Activated T-cell treated with anti-CD3 and anti-CD28 coated beads, Interleukin-2, amount 50 U/mL, for 24 hours (primary cell): ENCODE results near the gene TAS2R60.
"Not testable (repeated sequence)": the region's sequence is repeated elsewhere in the genome, so short reads cannot be mapped to it uniquely, and the experiment has no call there.

ENCODE experiments used
- DNase-seq: peaks from one replicate; pipeline ENCODE4 v3.0.0-alpha.2; 2020
- H3K27ac Mint-ChIP-seq: 2 replicates; pipeline ENCODE4 v1.8.0; 2020; ENCODE audit warnings: mild to moderate bottlenecking, mixed read lengths
- H3K27me3 Mint-ChIP-seq: 2 replicates; pipeline ENCODE4 v1.8.0; 2020; ENCODE audit warnings: mixed read lengths
- H3K36me3 Mint-ChIP-seq: 2 replicates; pipeline ENCODE4 v1.8.0; 2020; ENCODE audit warnings: low read depth, mixed read lengths
- H3K4me1 Mint-ChIP-seq: 2 replicates; pipeline ENCODE4 v1.8.0; 2020; ENCODE audit warnings: low read depth, mixed read lengths
- H3K4me3 Mint-ChIP-seq: 2 replicates; pipeline ENCODE4 v1.8.0; 2020; ENCODE audit warnings: mild to moderate bottlenecking, moderate library complexity, mixed read lengths
- H3K9me3 Mint-ChIP-seq: 2 replicates; pipeline ENCODE4 v1.8.0; 2020; ENCODE audit warnings: mixed read lengths

Gene TAS2R60, protein sequence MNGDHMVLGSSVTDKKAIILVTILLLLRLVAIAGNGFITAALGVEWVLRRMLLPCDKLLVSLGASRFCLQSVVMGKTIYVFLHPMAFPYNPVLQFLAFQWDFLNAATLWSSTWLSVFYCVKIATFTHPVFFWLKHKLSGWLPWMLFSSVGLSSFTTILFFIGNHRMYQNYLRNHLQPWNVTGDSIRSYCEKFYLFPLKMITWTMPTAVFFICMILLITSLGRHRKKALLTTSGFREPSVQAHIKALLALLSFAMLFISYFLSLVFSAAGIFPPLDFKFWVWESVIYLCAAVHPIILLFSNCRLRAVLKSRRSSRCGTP

DNA sequence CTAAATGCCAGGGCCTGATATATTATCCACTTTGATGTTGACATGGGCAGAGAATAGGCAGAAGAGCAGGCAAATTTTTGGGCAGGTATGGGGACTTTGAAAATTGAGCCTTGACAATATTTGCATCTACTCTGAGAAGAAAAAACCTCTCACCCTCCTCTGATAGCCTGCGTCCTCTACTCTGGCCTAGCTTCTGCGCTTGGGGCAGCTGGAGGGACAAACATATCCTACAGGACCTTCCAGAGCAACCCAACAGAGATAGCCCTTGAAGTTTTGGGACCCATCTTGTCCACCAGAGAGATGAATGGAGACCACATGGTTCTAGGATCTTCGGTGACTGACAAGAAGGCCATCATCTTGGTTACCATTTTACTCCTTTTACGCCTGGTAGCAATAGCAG, at the start of gene TAS2R60:
TAS2R60 (plus strand) TSS at position 301 of the 400 bp plus-strand sequence; CDS start at position 301, 0 bp downstream.
- Mint-ChIP-seq H3K9me3 (no peaks in the 10 kb centered on the region), H3K27me3 (no peaks in the 10 kb centered on the region), H3K4me3 (no peak within 1 kb of the TSS), H3K36me3 (no peaks in the 10 kb centered on the region), H3K27ac (no peak within 1 kb of the TSS), H3K4me1 (peaks cover 6% of the 10 kb centered on the region)
- no peak for DNase-seq

DNA sequence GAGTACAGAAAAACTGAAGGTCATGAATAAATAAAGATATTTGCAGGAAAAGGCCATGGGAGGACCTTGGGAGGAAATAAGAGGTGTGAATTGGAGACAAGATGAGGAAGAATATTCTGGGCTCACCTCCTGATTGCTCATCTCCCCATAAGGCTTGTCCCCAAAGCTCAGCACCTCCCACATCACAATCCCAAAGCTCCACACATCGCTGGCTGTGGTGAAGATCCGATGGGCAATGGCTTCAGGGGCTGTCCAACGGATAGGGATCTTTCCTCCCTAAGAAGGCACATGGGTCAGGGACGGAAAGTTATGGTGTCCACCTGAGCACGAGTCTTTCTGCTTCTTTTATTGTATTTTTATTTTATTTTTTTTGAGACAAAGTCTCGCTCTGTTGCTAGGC, 49.2 kb upstream of the TAS2R60 start:
- peak overlapping the region; percentile 59 for H3K27ac Mint-ChIP-seq
- H3K27me3 Mint-ChIP-seq, result no peaks in the 10 kb centered on the region
- H3K36me3 Mint-ChIP-seq, result peaks cover 61% of the 10 kb centered on the region
- peaks cover 22% of the 10 kb centered on the region for H3K4me1 Mint-ChIP-seq
- H3K4me3 Mint-ChIP-seq, result no peak overlapping the region
- H3K9me3 Mint-ChIP-seq, result no peaks in the 10 kb centered on the region
- DNase-seq, result peak; percentile 12

DNA sequence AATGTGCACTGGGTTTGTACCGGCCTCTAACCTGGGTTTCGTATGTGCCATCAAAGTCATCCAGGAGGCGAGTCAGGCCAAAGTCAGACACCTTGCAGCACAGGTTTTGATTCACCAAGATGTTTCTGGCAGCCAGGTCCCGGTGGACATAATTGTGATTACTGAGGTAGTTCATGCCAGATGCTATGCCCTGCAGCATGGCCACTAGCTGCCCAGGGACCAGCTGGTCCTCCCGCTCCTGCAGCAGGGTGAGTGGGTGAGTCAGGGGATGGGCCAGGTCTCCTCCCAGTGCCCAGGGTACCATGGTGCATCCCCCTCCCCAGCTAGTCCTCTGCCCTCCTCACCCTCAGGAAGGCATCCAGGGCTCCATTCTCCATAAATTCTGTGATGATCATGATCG, 48.5 kb upstream of the TAS2R60 start:
- no peak overlapping the region for H3K4me3 Mint-ChIP-seq
- no peaks in the 10 kb centered on the region for H3K9me3 Mint-ChIP-seq
- no peaks in the 10 kb centered on the region for H3K27me3 Mint-ChIP-seq
- peak overlapping the region; percentile 29 for H3K27ac Mint-ChIP-seq
- DNase-seq, result peak; percentile 23
- H3K4me1 Mint-ChIP-seq, result peaks cover 15% of the 10 kb centered on the region
- H3K36me3 Mint-ChIP-seq, result peaks cover 55% of the 10 kb centered on the region

DNA sequence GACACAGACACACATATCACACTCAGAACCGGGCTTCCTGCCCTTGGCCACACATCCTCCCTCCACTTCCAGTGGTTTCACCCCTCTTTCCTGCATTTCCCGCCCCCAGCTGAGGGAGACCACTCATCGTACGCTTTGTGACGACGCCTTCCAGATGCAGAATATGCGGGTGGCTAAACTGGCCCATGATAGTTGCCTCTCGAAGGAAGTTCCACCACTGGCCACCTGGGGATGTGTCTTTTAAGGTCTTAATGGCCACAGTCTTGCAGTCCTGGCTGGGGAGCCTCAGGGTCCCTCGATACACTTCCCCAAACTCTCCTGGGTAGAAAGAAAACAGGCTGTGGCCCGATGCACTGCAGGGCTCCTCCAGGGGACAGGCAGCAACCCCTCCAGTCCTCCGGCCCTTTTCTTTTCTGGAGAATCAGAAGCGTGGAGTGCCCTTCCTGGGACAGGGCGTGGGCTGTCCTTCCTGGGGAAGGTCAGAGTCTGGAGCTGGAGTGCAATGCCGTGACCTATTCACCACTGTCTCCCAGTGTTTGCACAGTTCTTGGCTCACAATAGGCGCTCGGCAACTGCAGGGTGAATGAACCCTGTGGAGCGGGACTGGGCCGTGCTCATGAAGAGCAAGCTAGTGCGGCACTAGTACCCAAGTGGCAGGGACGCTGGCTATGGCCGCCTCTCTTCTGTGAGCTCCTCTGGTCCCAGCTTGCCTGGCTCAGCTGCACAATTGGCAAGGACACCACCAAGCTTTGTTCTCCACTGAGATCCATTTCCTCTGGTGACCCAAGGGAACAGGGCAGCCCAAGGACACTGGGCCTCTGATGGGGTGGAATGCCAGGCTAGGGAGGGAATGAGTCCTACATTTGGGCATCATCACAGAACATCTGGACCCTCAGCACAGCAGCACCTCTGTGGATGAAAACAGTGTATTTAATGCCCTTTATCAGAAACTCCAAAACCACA, 47.8 kb upstream of the TAS2R60 start:
- Mint-ChIP-seq H3K27me3 (no peaks in the 10 kb centered on the region), H3K27ac (peak overlapping the region; percentile 23), H3K36me3 (peaks cover 48% of the 10 kb centered on the region), H3K4me1 (peaks cover 10% of the 10 kb centered on the region), H3K4me3 (no peak overlapping the region), H3K9me3 (no peaks in the 10 kb centered on the region)
- DNase-seq, result peak; percentile 24

DNA sequence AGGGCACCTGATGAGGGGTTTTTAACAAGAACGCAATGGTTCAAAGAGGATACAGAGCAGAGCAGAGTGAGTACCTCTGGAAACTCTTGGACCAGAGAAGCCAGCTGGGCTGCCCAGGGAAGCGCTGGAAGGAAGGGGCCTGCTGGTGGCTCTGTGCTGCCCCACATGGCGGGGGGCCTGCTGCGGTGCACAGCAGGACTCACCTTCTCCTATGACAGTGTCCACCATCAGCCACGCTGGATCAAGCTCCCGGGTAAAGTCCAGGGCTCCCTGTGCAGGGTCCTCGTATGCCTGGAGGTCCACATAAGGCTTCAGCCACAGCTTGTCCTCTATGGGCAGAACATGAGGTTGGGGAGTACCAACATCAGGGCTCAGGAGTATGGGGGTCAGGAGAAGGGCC, 47.1 kb upstream of the TAS2R60 start:
- no peaks in the 10 kb centered on the region for H3K27me3 Mint-ChIP-seq
- H3K4me1 Mint-ChIP-seq, result peaks cover 10% of the 10 kb centered on the region
- H3K36me3 Mint-ChIP-seq, result peaks cover 42% of the 10 kb centered on the region
- no peaks in the 10 kb centered on the region for H3K9me3 Mint-ChIP-seq
- no peak overlapping the region for H3K4me3 Mint-ChIP-seq
- DNase-seq, result peak; percentile 24
- no peak overlapping the region for H3K27ac Mint-ChIP-seq

DNA sequence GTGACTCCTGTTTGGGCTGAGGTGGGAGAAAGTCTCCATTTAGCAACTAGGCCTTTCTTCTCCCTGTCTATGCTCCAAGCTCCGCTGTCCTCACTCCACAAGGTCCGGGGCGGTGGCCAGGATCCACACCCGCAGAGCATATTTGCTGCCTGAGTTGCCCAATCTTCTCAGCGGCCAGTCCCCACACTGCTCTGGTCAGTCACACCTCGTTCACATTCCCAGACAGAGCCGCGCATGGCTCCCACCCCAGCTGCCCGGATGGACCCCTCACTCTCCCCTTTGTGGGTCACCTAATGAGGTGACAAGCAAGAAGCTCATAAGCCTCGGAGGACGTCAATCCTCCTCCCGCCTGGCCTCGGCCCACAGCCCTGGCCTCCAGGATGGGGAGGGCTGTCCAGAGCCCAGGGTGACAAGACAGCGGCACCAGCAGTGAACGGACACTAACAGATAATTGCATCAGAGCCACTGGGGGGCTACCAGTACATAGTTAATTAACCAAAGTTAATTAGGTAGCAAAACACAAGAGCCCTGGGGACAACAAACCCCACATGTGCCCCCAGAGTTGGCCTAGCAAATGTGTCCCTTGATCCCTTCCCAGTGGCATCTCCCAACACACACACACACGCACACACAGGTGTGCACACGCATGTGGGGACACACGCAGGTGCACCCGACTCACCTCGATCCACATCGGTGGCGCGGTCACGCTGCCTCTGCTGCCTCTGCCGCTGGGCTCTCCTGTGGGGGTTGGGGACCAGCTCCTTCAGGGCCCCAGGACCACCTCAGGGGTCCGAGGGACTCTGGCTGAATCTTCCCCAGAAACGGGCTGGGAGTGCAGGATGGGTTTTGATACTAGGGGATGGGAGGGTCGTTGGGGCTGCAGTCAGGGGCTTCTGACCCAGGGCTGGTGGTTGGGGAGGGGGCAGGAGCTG, 46.4 kb upstream of the TAS2R60 start:
- Mint-ChIP-seq H3K27ac (peak overlapping the region; percentile 44), H3K4me3 (no peak overlapping the region), H3K36me3 (peaks cover 35% of the 10 kb centered on the region), H3K27me3 (no peaks in the 10 kb centered on the region), H3K9me3 (no peaks in the 10 kb centered on the region), H3K4me1 (peaks cover 10% of the 10 kb centered on the region)
- no peak for DNase-seq

DNA sequence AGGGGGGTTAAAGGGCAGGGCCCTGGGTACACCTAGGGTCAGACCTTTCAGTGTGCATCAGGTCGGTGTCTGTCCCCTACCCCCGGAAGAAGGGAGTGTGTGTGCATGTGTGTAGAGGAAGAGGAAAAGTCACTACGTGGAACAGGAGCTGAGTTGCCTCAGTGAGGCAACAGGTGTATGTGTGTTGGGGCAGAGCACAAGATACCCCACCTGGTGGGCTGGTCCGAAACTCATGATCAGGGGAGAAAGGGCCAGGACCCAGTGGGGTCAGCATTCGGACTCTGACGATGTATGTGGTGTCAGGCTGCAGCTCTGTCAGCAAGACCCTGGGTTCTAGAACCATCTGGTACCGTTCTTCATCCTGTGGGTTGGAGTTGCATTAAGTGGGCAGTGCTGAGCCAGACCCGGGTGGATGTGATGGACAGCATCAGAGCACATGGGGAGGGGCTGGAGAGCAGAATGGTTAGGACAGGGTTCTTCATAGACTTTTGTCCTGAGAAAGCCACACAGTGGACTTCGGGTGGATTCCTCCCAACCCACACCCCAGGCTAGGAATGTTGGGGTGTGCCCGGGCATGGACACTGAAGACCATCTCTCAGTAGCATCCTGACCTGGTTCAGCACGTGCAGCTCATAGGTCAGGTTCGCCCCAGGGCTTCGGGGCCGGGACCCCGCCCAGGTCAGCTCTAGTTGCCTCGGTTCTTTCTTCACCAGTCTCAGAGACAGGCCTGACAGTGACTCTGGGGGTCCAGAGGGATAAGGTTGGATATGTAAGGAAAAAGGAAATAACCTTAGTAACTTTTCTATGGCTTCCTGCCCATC, 45.3 kb upstream of the TAS2R60 start:
- Mint-ChIP-seq H3K4me1 (peaks cover 13% of the 10 kb centered on the region), H3K9me3 (no peaks in the 10 kb centered on the region), H3K4me3 (no peak overlapping the region), H3K36me3 (peaks cover 26% of the 10 kb centered on the region), H3K27me3 (no peaks in the 10 kb centered on the region), H3K27ac (peak overlapping the region; percentile 44)
- DNase-seq, result no peak

DNA sequence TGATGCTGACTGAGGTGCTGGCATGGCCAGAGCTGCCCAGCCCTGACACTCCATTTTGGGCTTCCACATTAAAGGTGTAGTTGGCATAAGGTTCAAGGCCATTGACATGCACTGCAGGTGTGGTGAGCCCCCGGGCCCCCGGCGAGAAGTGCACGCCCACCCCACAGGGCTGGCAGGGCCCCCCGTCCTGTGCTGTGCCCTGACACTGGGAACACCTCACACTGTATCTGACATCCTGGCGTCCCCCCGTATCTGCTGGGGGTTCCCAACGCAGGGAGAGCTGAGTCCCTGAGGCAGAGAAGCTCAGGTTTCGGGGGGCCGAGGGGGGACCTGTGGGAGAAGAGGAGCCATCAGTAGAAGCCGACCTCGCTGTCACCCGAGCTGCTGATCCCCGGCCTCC, 44.6 kb upstream of the TAS2R60 start:
- Mint-ChIP-seq H3K4me1 (peaks cover 15% of the 10 kb centered on the region), H3K4me3 (no peak overlapping the region), H3K27ac (no peak overlapping the region)

DNA sequence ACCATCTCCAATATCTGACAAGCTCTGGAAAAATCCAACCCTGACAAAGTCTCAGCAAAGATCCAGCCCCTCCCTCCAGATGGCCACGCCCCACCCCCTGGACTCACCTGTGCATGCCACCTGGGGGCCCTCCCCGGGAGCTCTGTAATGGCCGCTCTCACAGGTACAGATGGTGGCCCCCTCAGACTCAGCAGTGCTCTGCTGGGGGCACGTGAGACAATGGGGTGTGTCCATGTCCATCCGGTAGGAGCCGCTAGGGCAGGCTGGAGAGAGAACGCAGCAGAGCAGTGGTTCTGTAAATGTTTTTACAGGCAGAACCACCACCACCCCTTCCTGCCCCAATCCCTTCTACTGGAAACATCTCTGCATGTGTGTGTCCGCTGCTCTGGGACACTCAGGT, 44.1 kb upstream of the TAS2R60 start:
- no peaks in the 10 kb centered on the region for H3K27me3 Mint-ChIP-seq
- H3K36me3 Mint-ChIP-seq, result peaks cover 15% of the 10 kb centered on the region
- DNase-seq, result peak; percentile 23
- H3K9me3 Mint-ChIP-seq, result no peaks in the 10 kb centered on the region
- peaks cover 16% of the 10 kb centered on the region for H3K4me1 Mint-ChIP-seq
- H3K27ac Mint-ChIP-seq, result peak overlapping the region; percentile 44
- no peak overlapping the region for H3K4me3 Mint-ChIP-seq

More for the DNA sequence above, 44.6 kb upstream of the TAS2R60 start:
- Mint-ChIP-seq H3K36me3 (peaks cover 20% of the 10 kb centered on the region), H3K9me3 (no peaks in the 10 kb centered on the region), H3K27me3 (no peaks in the 10 kb centered on the region)
- no peak for DNase-seq

DNA sequence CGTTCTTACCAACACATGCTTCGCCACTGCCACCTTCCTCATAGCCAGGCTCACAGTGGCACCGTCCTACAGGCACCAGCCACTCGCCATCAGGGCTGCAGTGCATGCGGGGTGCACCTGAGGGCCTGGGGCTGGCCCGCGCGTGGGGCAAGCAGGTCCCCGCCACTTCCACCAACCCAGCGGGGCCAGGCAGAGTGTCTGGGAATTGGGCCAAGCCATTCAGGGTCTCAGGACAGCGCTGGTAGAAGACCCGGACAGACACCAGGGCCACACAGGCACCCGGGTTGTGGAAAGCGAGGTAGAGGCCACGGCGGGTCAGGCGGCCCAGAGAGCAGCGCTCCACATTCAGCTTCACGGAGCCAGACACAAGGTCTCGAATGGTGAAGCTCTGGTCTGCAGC, 43.6 kb upstream of the TAS2R60 start:
- no peaks in the 10 kb centered on the region for H3K27me3 Mint-ChIP-seq
- peaks cover 16% of the 10 kb centered on the region for H3K4me1 Mint-ChIP-seq
- H3K27ac Mint-ChIP-seq, result no peak overlapping the region
- no peak for DNase-seq
- no peak overlapping the region for H3K4me3 Mint-ChIP-seq
- peaks cover 15% of the 10 kb centered on the region for H3K36me3 Mint-ChIP-seq
- no peaks in the 10 kb centered on the region for H3K9me3 Mint-ChIP-seq

DNA sequence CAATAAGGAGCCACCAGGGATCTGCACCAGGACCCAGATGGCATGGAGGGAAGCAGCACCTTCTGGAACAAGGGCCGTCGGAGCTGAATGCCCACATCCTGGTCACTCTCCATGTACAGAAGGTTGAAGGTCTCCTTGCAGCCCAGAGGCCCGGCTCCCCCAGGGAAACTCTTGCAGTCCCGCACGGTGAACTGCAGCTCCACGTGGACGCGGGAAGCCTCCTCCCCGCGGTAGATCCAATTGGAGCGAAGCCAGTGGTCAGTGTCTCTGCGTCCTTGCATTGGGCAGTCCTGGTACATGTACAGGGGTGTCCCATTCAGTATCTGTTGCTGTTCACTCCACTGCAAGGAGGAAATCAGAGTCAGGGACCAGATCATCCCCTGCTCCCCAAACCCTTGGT, 42.0 kb upstream of the TAS2R60 start:
- H3K27me3 Mint-ChIP-seq, result no peaks in the 10 kb centered on the region
- no peak overlapping the region for H3K27ac Mint-ChIP-seq
- no peaks in the 10 kb centered on the region for H3K9me3 Mint-ChIP-seq
- H3K4me3 Mint-ChIP-seq, result no peak overlapping the region
- H3K36me3 Mint-ChIP-seq, result peaks cover 14% of the 10 kb centered on the region
- no peak for DNase-seq
- peaks cover 19% of the 10 kb centered on the region for H3K4me1 Mint-ChIP-seq

DNA sequence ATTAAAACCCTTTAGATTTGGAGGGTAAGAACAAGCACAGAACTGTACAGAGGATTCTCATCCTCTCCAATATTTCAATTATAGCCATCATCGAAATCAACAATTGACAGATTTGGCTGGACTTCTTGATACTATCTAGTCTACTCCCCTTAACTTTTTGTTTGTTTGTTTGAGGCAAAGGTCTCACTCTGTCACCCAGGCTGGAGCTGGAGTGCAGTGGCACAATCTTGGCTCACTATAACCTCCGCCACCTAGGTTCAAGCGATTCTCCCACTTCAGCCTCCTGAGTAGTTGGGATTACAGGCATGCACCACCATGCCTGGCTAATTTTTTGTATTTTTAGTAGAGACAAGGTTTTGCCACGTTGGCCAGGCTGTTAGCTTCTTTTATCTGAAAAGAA, 41.0 kb upstream of the TAS2R60 start:
- not testable (repeated sequence) for H3K4me3 Mint-ChIP-seq, H3K36me3 Mint-ChIP-seq, H3K9me3 Mint-ChIP-seq, DNase-seq, H3K27me3 Mint-ChIP-seq, H3K27ac Mint-ChIP-seq
- peaks cover 29% of the 10 kb centered on the region for H3K4me1 Mint-ChIP-seq

DNA sequence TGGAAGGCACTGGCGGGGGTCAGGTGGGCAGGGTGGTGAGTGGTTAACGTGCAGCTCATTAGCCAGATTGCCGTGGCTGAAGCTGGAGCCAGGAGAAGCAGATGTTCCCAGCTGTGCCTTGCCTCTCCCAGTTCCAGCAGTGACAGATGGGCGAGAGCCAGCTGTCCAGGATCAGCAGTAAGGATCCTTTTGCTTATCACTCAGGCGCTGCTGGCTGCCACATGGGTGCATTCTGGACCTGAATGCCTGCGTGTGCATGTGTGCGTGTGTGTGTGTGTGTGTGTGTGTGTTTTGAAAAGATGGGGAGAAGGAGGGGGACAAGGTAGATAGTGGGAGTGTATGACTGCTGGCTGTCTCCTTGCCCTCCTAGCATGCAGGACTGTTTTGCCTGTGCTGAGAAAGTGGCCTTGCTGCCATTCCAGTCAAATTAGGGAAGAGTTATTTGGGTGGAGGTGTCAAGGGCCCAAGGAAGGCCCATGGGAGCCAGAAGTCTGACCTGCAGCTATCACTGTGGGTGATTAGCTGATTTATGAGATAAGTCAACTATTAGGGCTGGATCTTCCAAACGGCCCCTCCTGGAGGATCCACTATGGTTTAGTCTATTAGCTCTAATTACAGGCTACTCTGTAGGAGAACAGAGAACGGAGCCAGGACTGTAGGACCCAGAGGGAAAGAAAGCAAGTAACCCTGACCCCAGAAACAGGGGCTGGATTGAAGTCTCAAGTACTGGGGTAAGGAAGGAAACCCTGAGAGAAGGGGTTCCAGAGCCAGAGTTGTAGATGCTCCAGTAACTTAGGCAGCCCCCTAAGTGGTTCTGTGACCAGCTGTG, 37.9 kb upstream of the TAS2R60 start:
- H3K4me1 Mint-ChIP-seq, result peaks cover 56% of the 10 kb centered on the region
- DNase-seq, result no peak
- no peaks in the 10 kb centered on the region for H3K36me3 Mint-ChIP-seq
- H3K4me3 Mint-ChIP-seq, result no peak overlapping the region
- H3K9me3 Mint-ChIP-seq, result no peaks in the 10 kb centered on the region
- H3K27ac Mint-ChIP-seq, result peak overlapping the region; percentile 4
- H3K27me3 Mint-ChIP-seq, result no peaks in the 10 kb centered on the region
